WTC11 (cell line): ENCODE measurements around the gene MEA1.

Experiments
- CDX4 ChIP-seq: fragments of 250-450 bp; sonication (Bioruptor Pico); IDR thresholded peaks from 2 replicates; pipeline ENCODE4 v1.9.0; 2021; ENCODE audit warnings: moderate library complexity, mild to moderate bottlenecking, inconsistent platforms, borderline replicate concordance
- CTCF ChIP-seq: fragments of 200-600 bp; IDR thresholded peaks from 2 replicates; pipeline ENCODE4 v1.8.0; 2022; ENCODE audit warnings: antibody characterized with exemption
- E2F5 ChIP-seq: sonication (generic); formaldehyde crosslinking; IDR thresholded peaks from 2 replicates; pipeline ENCODE4 v1.8.1; 2022; ENCODE audit warnings: mild to moderate bottlenecking, moderate library complexity, missing genetic modification reagents
- ETV6 ChIP-seq: sonication (generic); formaldehyde crosslinking; IDR thresholded peaks from 2 replicates; pipeline ENCODE4 v1.8.1; 2022; ENCODE audit warnings: mild to moderate bottlenecking, missing genetic modification reagents
- IRF2 ChIP-seq: sonication (generic); formaldehyde crosslinking; IDR thresholded peaks from 2 replicates; pipeline ENCODE4 v1.8.0; 2022; ENCODE audit warnings: low read depth, missing genetic modification reagents, borderline replicate concordance
- MAX ChIP-seq: sonication (generic); formaldehyde crosslinking; IDR thresholded peaks from 2 replicates; pipeline ENCODE4 v1.8.0; 2022; ENCODE audit warnings: mild to moderate bottlenecking, missing genetic modification reagents
- MXD4 ChIP-seq: fragments of 250-450 bp; sonication (Bioruptor Pico); IDR thresholded peaks from 2 replicates; pipeline ENCODE4 v1.8.0; 2021; ENCODE audit warnings: mild to moderate bottlenecking, moderate library complexity, borderline replicate concordance
- RORB ChIP-seq: fragments of 250-450 bp; sonication (Bioruptor Pico); IDR thresholded peaks from 2 replicates; pipeline ENCODE4 v1.9.0; 2021; ENCODE audit warnings: mild to moderate bottlenecking
- TEAD4 ChIP-seq: sonication (generic); formaldehyde crosslinking; IDR thresholded peaks from 2 replicates; pipeline ENCODE4 v1.8.0; 2022; ENCODE audit warnings: mild to moderate bottlenecking, missing genetic modification reagents
- ZNF281 ChIP-seq: sonication (generic); formaldehyde crosslinking; IDR thresholded peaks from 2 replicates; pipeline ENCODE4 v1.8.0; 2023; ENCODE audit warnings: mild to moderate bottlenecking, missing genetic modification reagents
- ZNF425 ChIP-seq: fragments of 250-450 bp; sonication (Bioruptor Pico); conservative IDR thresholded peaks from 2 replicates; pipeline ENCODE4 v1.9.0; 2021; ENCODE audit warnings: mild to moderate bottlenecking

GRCh38 chr6:43009124-43009523 is 4.6 kb downstream of the MEA1 start:
- TF ChIP-seq E2F5 (CRISPR knock-in tag): no peak
- no peak for TF ChIP-seq ETV6 (CRISPR knock-in tag)
- no peak for TF ChIP-seq IRF2 (CRISPR knock-in tag)
- TF ChIP-seq CTCF: no peak
- TF ChIP-seq ZNF425 (CRISPR knock-in tag): no peak
- no peak for TF ChIP-seq MXD4 (CRISPR knock-in tag)
- no peak for TF ChIP-seq TEAD4 (CRISPR knock-in tag)
- TF ChIP-seq CDX4 (CRISPR knock-in tag): no peak
- TF ChIP-seq MAX: no peak
- TF ChIP-seq RORB (CRISPR knock-in tag): no peak
- no peak for TF ChIP-seq ZNF281 (CRISPR knock-in tag)
